ENCODE data around the gene CTRL.

CTRL gene

DNA sequence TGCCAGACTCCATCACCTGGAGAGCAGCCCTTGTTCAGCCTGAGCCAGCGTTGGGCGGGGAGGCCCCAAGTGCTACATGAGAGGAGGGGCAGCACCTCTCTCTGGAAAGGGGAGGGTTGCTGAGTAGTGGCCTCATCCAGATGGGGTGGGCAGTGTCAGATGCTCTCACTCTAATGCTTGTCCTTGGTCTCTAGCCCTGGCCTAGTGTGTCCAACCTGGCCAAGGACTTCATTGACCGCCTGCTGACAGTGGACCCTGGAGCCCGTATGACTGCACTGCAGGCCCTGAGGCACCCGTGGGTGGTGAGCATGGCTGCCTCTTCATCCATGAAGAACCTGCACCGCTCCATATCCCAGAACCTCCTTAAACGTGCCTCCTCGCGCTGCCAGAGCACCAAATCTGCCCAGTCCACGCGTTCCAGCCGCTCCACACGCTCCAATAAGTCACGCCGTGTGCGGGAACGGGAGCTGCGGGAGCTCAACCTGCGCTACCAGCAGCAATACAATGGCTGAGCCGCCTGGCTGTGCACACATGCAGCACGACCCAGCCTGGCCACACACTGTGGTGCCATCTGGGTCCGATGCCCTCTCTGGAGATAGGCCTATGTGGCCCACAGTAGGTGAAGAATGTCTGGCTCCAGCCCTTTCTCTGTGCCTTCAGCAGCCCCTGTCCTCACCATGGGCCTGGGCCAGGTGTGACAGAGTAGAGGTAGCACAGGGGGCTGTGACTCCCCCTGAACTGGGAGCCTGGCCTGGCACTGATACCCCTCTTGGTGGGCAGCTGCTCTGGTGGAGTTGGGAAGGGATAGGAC, 4.3 kb downstream of the CTRL start:
- no peak for TF ChIP-seq TEAD4 (IDR thresholded peaks at IDR 0.05)
- TF ChIP-seq, protein P1, sequence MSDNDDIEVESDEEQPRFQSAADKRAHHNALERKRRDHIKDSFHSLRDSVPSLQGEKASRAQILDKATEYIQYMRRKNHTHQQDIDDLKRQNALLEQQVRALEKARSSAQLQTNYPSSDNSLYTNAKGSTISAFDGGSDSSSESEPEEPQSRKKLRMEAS (IDR thresholded peaks at IDR 0.05), result no peak
- TF ChIP-seq, protein P2, sequence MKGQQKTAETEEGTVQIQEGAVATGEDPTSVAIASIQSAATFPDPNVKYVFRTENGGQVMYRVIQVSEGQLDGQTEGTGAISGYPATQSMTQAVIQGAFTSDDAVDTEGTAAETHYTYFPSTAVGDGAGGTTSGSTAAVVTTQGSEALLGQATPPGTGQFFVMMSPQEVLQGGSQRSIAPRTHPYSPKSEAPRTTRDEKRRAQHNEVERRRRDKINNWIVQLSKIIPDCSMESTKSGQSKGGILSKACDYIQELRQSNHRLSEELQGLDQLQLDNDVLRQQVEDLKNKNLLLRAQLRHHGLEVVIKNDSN (IDR thresholded peaks at IDR 0.05), result no peak
- TF ChIP-seq CEBPB (IDR thresholded peaks at IDR 0.05), result no peak
- no peak for TF ChIP-seq NFIC (IDR thresholded peaks at IDR 0.05)
- TF ChIP-seq EGR1 (IDR thresholded peaks at IDR 0.05), result no peak

DNA sequence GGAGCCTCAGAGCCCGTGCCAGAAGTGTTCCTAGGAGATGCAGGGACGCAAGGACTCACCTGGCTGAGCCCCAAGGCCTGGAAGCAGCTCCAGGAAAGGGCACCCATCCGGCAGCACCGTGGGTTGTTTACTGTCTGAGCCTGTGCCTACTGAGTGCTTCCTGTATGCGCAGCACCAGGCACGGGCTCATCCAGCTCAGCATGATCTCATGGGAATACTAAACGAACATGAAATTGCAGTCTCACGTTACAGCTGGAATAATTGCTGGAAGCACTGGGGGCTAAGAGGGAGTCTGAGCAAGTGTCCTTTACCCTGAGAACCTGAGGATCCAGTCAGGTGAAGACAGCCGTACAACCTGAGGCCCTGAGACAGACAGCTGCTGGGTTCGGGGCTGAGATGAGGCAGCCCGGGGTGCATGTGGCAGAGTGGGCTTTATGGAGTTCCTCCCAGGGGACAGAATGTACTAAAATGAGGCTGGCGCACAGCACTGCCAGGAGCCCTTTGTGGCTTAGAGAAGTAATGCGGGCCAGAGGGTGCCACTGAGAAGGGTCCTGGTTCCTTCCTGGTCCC, 5.4 kb downstream of the CTRL start:
- no peak for TF ChIP-seq TAF1 (IDR thresholded peaks at IDR 0.05; ENCODE audit: low read depth)
- TF ChIP-seq FOXM1 (IDR thresholded peaks at IDR 0.05; ENCODE audit: borderline replicate concordance, low read depth), result no peak
- TF ChIP-seq ZBTB7A (IDR thresholded peaks at IDR 0.05; ENCODE audit: low read depth), result no peak
- TF ChIP-seq, protein P1 (IDR thresholded peaks at IDR 0.05), result peak; percentile 10; the same call in 1 of the 2 replicates

DNA sequence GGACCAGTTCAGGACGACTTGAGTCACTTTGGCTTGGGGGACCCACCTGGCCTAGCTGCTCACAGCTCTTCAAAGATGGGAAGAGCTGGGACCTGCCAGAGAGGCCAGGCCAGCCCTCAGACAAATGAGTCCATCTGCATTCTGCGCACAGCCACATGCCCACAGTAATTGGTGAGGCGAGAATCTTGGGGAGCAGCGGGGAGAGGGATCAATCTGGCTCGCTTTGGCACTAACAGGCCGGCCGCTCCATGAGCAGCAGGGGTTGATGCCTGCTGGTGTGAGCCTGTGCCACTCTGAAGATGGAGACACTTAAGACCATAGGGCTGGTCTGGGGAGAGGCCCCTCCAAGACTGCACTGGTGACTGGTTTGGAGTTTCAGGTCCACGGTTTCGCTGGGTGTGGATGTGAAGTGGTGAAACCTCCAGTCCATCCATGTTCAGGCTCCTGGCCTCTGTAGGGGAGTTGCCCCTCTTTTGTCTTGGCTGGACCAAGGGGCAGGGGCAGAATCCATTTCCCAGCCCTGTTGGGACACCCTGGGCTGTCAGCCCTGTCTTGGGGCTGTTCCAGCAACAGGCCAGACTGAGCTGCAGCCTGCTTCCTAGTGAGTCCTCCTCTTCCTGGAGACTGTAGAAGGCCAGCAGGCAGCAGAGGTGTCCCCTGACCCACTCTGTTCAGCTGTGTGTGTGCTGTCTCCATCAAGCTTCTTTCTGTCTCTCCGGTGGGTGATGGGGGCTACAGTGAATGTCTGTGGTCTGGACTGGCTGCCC, 7.3 kb downstream of the CTRL start:
- TF ChIP-seq RAD21 (IDR thresholded peaks at IDR 0.05; ENCODE audit: low read depth) (no peak), CEBPB (IDR thresholded peaks at IDR 0.05) (no peak), EP300 (IDR thresholded peaks at IDR 0.05; ENCODE audit: borderline replicate concordance) (no peak), CREB1 (IDR thresholded peaks at IDR 0.05; ENCODE audit: low read depth) (no peak), ZBTB7A (IDR thresholded peaks at IDR 0.05; ENCODE audit: low read depth) (no peak), FOXM1 (IDR thresholded peaks at IDR 0.05; ENCODE audit: borderline replicate concordance, low read depth) (no peak), EGR1 (IDR thresholded peaks at IDR 0.05) (no peak), TCF12 (IDR thresholded peaks at IDR 0.05; ENCODE audit: low read depth) (no peak), NFIC (IDR thresholded peaks at IDR 0.05) (no peak), TEAD4 (IDR thresholded peaks at IDR 0.05) (no peak), YY1 (IDR thresholded peaks at IDR 0.05; ENCODE audit: low read depth) (no peak), TAF1 (IDR thresholded peaks at IDR 0.05; ENCODE audit: low read depth) (no peak)
- TF ChIP-seq, protein P2 (IDR thresholded peaks at IDR 0.05), result no peak
- TF ChIP-seq, protein P3, sequence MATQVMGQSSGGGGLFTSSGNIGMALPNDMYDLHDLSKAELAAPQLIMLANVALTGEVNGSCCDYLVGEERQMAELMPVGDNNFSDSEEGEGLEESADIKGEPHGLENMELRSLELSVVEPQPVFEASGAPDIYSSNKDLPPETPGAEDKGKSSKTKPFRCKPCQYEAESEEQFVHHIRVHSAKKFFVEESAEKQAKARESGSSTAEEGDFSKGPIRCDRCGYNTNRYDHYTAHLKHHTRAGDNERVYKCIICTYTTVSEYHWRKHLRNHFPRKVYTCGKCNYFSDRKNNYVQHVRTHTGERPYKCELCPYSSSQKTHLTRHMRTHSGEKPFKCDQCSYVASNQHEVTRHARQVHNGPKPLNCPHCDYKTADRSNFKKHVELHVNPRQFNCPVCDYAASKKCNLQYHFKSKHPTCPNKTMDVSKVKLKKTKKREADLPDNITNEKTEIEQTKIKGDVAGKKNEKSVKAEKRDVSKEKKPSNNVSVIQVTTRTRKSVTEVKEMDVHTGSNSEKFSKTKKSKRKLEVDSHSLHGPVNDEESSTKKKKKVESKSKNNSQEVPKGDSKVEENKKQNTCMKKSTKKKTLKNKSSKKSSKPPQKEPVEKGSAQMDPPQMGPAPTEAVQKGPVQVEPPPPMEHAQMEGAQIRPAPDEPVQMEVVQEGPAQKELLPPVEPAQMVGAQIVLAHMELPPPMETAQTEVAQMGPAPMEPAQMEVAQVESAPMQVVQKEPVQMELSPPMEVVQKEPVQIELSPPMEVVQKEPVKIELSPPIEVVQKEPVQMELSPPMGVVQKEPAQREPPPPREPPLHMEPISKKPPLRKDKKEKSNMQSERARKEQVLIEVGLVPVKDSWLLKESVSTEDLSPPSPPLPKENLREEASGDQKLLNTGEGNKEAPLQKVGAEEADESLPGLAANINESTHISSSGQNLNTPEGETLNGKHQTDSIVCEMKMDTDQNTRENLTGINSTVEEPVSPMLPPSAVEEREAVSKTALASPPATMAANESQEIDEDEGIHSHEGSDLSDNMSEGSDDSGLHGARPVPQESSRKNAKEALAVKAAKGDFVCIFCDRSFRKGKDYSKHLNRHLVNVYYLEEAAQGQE (IDR thresholded peaks at IDR 0.05; ENCODE audit: low read depth), result no peak
- TF ChIP-seq, protein P1 (IDR thresholded peaks at IDR 0.05), result no peak

DNA sequence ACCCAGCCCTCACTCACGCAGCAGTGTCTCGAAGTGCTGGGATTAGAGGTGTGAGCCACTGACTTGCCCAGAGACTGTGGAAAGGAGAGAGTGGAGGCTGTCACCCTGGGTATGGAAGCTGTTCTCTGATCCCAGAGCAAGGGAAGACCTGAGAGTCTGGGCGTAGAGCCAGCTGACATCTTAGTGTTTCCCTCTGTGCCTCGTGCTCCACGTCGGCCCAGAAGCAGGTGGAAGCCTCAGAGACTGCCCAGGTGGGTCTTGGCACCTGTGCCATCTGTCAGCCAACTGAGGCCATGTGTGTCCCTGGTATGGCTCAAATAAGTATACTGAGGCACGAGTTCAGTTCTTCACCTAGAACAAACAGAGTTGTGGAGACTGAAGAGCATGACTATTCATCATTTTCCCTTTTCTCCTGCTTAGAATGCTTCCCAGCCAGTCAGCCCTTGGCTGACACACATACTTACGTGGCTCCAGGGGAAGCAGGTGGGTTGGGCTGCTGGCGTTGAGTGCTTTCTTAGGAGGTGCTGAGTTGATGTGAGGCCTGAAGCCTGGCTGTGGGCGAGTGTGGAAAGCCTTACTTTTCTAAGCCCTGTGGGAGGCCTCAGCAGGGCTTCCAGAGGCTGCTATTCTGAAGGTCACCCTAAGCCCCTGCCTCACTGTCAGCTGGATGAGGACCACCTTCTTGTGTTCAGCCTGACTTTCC, 8.1 kb downstream of the CTRL start:
- TF ChIP-seq FOXM1 (IDR thresholded peaks at IDR 0.05; ENCODE audit: borderline replicate concordance, low read depth), result no peak
- TF ChIP-seq CEBPB (IDR thresholded peaks at IDR 0.05), result no peak
- no peak for TF ChIP-seq EP300 (IDR thresholded peaks at IDR 0.05; ENCODE audit: borderline replicate concordance)
- TF ChIP-seq CREB1 (IDR thresholded peaks at IDR 0.05; ENCODE audit: low read depth), result no peak
- TF ChIP-seq YY1 (IDR thresholded peaks at IDR 0.05; ENCODE audit: low read depth), result no peak
- TF ChIP-seq, protein P1 (IDR thresholded peaks at IDR 0.05), result no peak
- TF ChIP-seq, protein P3 (IDR thresholded peaks at IDR 0.05; ENCODE audit: low read depth), result no peak
- TF ChIP-seq TAF1 (IDR thresholded peaks at IDR 0.05; ENCODE audit: low read depth), result no peak
- TF ChIP-seq NFIC (IDR thresholded peaks at IDR 0.05), result no peak
- TF ChIP-seq ZBTB7A (IDR thresholded peaks at IDR 0.05; ENCODE audit: low read depth), result no peak
- no peak for TF ChIP-seq EGR1 (IDR thresholded peaks at IDR 0.05)
- no peak for TF ChIP-seq RAD21 (IDR thresholded peaks at IDR 0.05; ENCODE audit: low read depth)
- TF ChIP-seq TEAD4 (IDR thresholded peaks at IDR 0.05), result no peak
- TF ChIP-seq TCF12 (IDR thresholded peaks at IDR 0.05; ENCODE audit: low read depth), result no peak
- TF ChIP-seq, protein P2 (IDR thresholded peaks at IDR 0.05), result no peak
